ENCODE measurements around the gene GPX4. TPM values are rescaled to one million over a fixed set of nuclear protein-coding genes. Genes with fewer than 3 reads are reported as not detected.

The GPX4 gene
- total and polyA plus RNA-seq, 2 of the 13 experiments (the other 11 are each of a cell fraction or from before 2014, with no cell fraction given): 535 to 613 TPM

GRCh38 chr19:1113030-1113985, 9.5 kb downstream of the GPX4 start (continued):
- TF ChIP-seq ZBTB3 (CRISPR knock-in tag; IDR thresholded peaks at IDR 0.05; ENCODE audit: borderline replicate concordance, low read depth) (no peak), ZNF746 (CRISPR knock-in tag; IDR thresholded peaks at IDR 0.05) (no peak), HMGXB4 (CRISPR knock-in tag; IDR thresholded peaks at IDR 0.05; ENCODE audit: borderline replicate concordance in 1 of 2, low read depth in 1 of 2) (peak; percentile 83 to 86), MTERF4 (CRISPR knock-in tag; IDR thresholded peaks at IDR 0.05) (no peak), ZNF598 (CRISPR knock-in tag; IDR thresholded peaks at IDR 0.05; ENCODE audit: borderline replicate concordance) (no peak), PAF1 (CRISPR knock-in tag; IDR thresholded peaks at IDR 0.05) (no peak), ATF7-NPFF (CRISPR knock-in tag; IDR thresholded peaks at IDR 0.05; ENCODE audit: low read depth) (0 out of 2 replicates have a peak, but pooled peaks have one; percentile 17), ZNF275 (CRISPR knock-in tag; IDR thresholded peaks at IDR 0.05; ENCODE audit: borderline replicate concordance) (no peak), ZNF776 (CRISPR knock-in tag; IDR thresholded peaks at IDR 0.05) (no peak), ZKSCAN5 (CRISPR knock-in tag; IDR thresholded peaks at IDR 0.05) (no peak), TOPORS (CRISPR knock-in tag; IDR thresholded peaks at IDR 0.05) (peak; percentile 60; the same call in 1 of the 2 replicates), BORCS8-MEF2B (CRISPR knock-in tag; IDR thresholded peaks at IDR 0.05) (peak; percentile 45; the same call in 1 of the 2 replicates), TAF1 (CRISPR knock-in tag; IDR thresholded peaks at IDR 0.05) (peak; percentile 69), ZBTB2 (CRISPR knock-in tag; IDR thresholded peaks at IDR 0.05; ENCODE audit: low read depth) (no peak), MTF1 (CRISPR knock-in tag; IDR thresholded peaks at IDR 0.05) (no peak), HIVEP1 (CRISPR knock-in tag; IDR thresholded peaks at IDR 0.05) (no peak), NPAS2 (CRISPR knock-in tag; IDR thresholded peaks at IDR 0.05; ENCODE audit: borderline replicate concordance) (no peak), DDIT3 (CRISPR knock-in tag; IDR thresholded peaks at IDR 0.05) (no peak), ZNF740 (CRISPR knock-in tag; IDR thresholded peaks at IDR 0.05) (0 out of 2 replicates have a peak, but pooled peaks have one; percentile 61)
